Parathyroid adenoma (tissue), 2 donors: ENCODE data around the gene KCNG1.
"Not testable (repeated sequence)": the region's sequence is repeated elsewhere in the genome, so short reads cannot be mapped to it uniquely, and the experiment has no call there.

Source experiments
- H2AFZ ChIP-seq: fragments of 300-600 bp; sonication (generic); one replicate; pipeline ENCODE4 v1.7.0; 2017; ENCODE audit warnings: antibody characterized with exemption, mild to moderate bottlenecking
- H3K27ac ChIP-seq: fragments of 300-600 bp; sonication (generic); one replicate; pipeline ENCODE4 v1.7.0; 2017
- H3K27me3 ChIP-seq: fragments of 300-600 bp; sonication (generic); one replicate; pipeline ENCODE4 v1.7.0; 2017; ENCODE audit warnings: low read length; ENCODE audit not compliant: control insufficient read depth, insufficient read depth
- H3K36me3 ChIP-seq: fragments of 300-600 bp; sonication (generic); one replicate; pipeline ENCODE4 v1.7.0; 2017; ENCODE audit warnings: low read length; ENCODE audit not compliant: control insufficient read depth, insufficient read depth
- H3K4me1 ChIP-seq: fragments of 300-600 bp; sonication (generic); one replicate; pipeline ENCODE4 v1.7.0; 2017; ENCODE audit warnings: control low read depth
- H3K4me2 ChIP-seq: fragments of 300-600 bp; sonication (generic); one replicate; pipeline ENCODE4 v1.7.0; 2017; ENCODE audit warnings: low read length
- H3K4me3 ChIP-seq: fragments of 300-600 bp; sonication (generic); one replicate; pipeline ENCODE4 v1.7.0; 2017; ENCODE audit warnings: low read depth, low read length
- H3K79me2 ChIP-seq: fragments of 300-600 bp; sonication (generic); one replicate; pipeline ENCODE4 v1.7.0; 2017; ENCODE audit warnings: control low read depth
- H3K9ac ChIP-seq: fragments of 300-600 bp; sonication (generic); one replicate; pipeline ENCODE4 v1.7.0; 2017; ENCODE audit warnings: mild to moderate bottlenecking
- H3K9me3 ChIP-seq: fragments of 300-600 bp; sonication (generic); one replicate; pipeline ENCODE4 v1.7.0; 2017; ENCODE audit warnings: low read length; ENCODE audit not compliant: control insufficient read depth
- CTCF ChIP-seq: fragments of 300-600 bp; sonication (generic); IDR thresholded peaks from one replicate; pipeline ENCODE4 v1.7.0; 2017; ENCODE audit warnings: antibody characterized with exemption, mild to moderate bottlenecking
- donor health status: primary hyperparathyroidism.

KCNG1 gene

GRCh38 chr20:51058017-51058416 lies 35.1 kb upstream of the KCNG1 start:
- no peak for TF ChIP-seq CTCF
- no peak overlapping the region for H3K4me2 ChIP-seq
- H3K9me3 ChIP-seq, result no peaks in the 10 kb centered on the region
- H3K9ac ChIP-seq, result no peak overlapping the region
- no peak overlapping the region for H2AFZ ChIP-seq
- no peaks in the 10 kb centered on the region for H3K4me1 ChIP-seq
- no peak overlapping the region for H3K27ac ChIP-seq
- H3K36me3 ChIP-seq, result no peaks in the 10 kb centered on the region
- H3K79me2 ChIP-seq, result no peaks in the 10 kb centered on the region
- no peaks in the 10 kb centered on the region for H3K27me3 ChIP-seq
- H3K4me3 ChIP-seq, result no peak overlapping the region

- H3K36me3 ChIP-seq, result no peaks in the 10 kb centered on the region
- no peak overlapping the region for H3K4me3 ChIP-seq
- H2AFZ ChIP-seq, result no peak overlapping the region
- H3K4me2 ChIP-seq, result no peak overlapping the region
- no peaks in the 10 kb centered on the region for H3K27me3 ChIP-seq
- no peaks in the 10 kb centered on the region for H3K4me1 ChIP-seq
- no peak overlapping the region for H3K27ac ChIP-seq
- no peaks in the 10 kb centered on the region for H3K9me3 ChIP-seq
- H3K9ac ChIP-seq, result no peak overlapping the region
- no peak for TF ChIP-seq CTCF
- no peaks in the 10 kb centered on the region for H3K79me2 ChIP-seq
These were observed 31.3 kb upstream of the KCNG1 start for GRCh38 chr20:51054233-51054632.

GRCh38 chr20:51050531-51051075 lies 27.7 kb upstream of the KCNG1 start:
- Histone ChIP-seq H3K4me3 (no peak overlapping the region), H3K4me1 (no peaks in the 10 kb centered on the region), H3K4me2 (no peak overlapping the region), H3K9me3 (no peaks in the 10 kb centered on the region), H3K27me3 (no peaks in the 10 kb centered on the region), H3K79me2 (no peaks in the 10 kb centered on the region), H3K27ac (no peak overlapping the region), H2AFZ (no peak overlapping the region), H3K9ac (no peak overlapping the region), H3K36me3 (no peaks in the 10 kb centered on the region)
- TF ChIP-seq CTCF, result no peak

GRCh38 chr20:51046021-51046985 lies 23.4 kb upstream of the KCNG1 start:
- Histone ChIP-seq H3K4me3 (no peak overlapping the region), H3K79me2 (no peaks in the 10 kb centered on the region), H3K9ac (no peak overlapping the region), H3K4me2 (no peak overlapping the region), H3K9me3 (no peaks in the 10 kb centered on the region), H3K4me1 (no peaks in the 10 kb centered on the region), H3K27ac (no peak overlapping the region), H2AFZ (no peak overlapping the region), H3K27me3 (no peaks in the 10 kb centered on the region), H3K36me3 (no peaks in the 10 kb centered on the region)
- no peak for TF ChIP-seq CTCF

GRCh38 chr20:51045492-51045891 lies 22.6 kb upstream of the KCNG1 start:
- H2AFZ ChIP-seq, H3K4me1 ChIP-seq, H3K27ac ChIP-seq, H3K4me2 ChIP-seq, H3K36me3 ChIP-seq, H3K79me2 ChIP-seq, H3K9me3 ChIP-seq, H3K9ac ChIP-seq, H3K27me3 ChIP-seq, H3K4me3 ChIP-seq: not testable (repeated sequence)
